ENCODE measurements around the gene KIF21A. TPM values are rescaled to one million over a fixed set of nuclear protein-coding genes. Genes with fewer than 3 reads are reported as not detected.

KIF21A gene
- total RNA-seq, 1 donor = 4.3 TPM

- Histone ChIP-seq H3K27me3 (ENCODE audit: insufficient read depth, low read length) (no peaks in the 10 kb centered on the region), H3K79me2 (ENCODE audit: insufficient read depth, low read length) (no peaks in the 10 kb centered on the region), H2AFZ (ENCODE audit: low read length) (peak overlapping the region; percentile 3), H3K27ac (ENCODE audit: low read depth, low read length) (no peak overlapping the region), H3K9me3 (ENCODE audit: low read depth, low read length) (no peaks in the 10 kb centered on the region), H3K4me1 (ENCODE audit: insufficient read depth, low read length) (no peaks in the 10 kb centered on the region), H3K4me3 (ENCODE audit: insufficient read depth, low read length) (no peak overlapping the region), H3K36me3 (ENCODE audit: insufficient read depth, low read length) (no peaks in the 10 kb centered on the region), H3K4me2 (ENCODE audit: insufficient read depth, low read length) (no peak overlapping the region), H4K20me1 (ENCODE audit: insufficient read depth, low read length) (no peaks in the 10 kb centered on the region)
- no peak for TF ChIP-seq CTCF (IDR thresholded peaks at IDR 0.05; ENCODE audit: extremely low read depth, low read depth, low read length)
- DNase-seq (ENCODE audit: insufficient read length, low spot score, missing footprints) = no peak
These were observed 70.0 kb downstream of the KIF21A start for GRCh38 chr12:39372929-39373328.

GRCh38 chr12:39372204-39372925 is 70.6 kb downstream of the KIF21A start:
- H4K20me1 ChIP-seq (ENCODE audit: insufficient read depth, low read length) = no peaks in the 10 kb centered on the region
- H3K4me1 ChIP-seq (ENCODE audit: insufficient read depth, low read length) = no peaks in the 10 kb centered on the region
- H2AFZ ChIP-seq (ENCODE audit: low read length) = no peak overlapping the region
- H3K79me2 ChIP-seq (ENCODE audit: insufficient read depth, low read length) = no peaks in the 10 kb centered on the region
- no peak for TF ChIP-seq CTCF (IDR thresholded peaks at IDR 0.05; ENCODE audit: extremely low read depth, low read depth, low read length)
- no peak overlapping the region for H3K4me2 ChIP-seq (ENCODE audit: insufficient read depth, low read length)
- H3K36me3 ChIP-seq (ENCODE audit: insufficient read depth, low read length) = no peaks in the 10 kb centered on the region
- no peaks in the 10 kb centered on the region for H3K27me3 ChIP-seq (ENCODE audit: insufficient read depth, low read length)
- no peak overlapping the region for H3K4me3 ChIP-seq (ENCODE audit: insufficient read depth, low read length)
- no peak for DNase-seq (ENCODE audit: insufficient read length, low spot score, missing footprints)
- no peaks in the 10 kb centered on the region for H3K9me3 ChIP-seq (ENCODE audit: low read depth, low read length)
- no peak overlapping the region for H3K27ac ChIP-seq (ENCODE audit: low read depth, low read length)

GRCh38 chr12:39369756-39370155 is 73.2 kb downstream of the KIF21A start:
- Histone ChIP-seq H3K4me3 (ENCODE audit: insufficient read depth, low read length) (no peak overlapping the region), H4K20me1 (ENCODE audit: insufficient read depth, low read length) (no peaks in the 10 kb centered on the region), H3K27me3 (ENCODE audit: insufficient read depth, low read length) (no peaks in the 10 kb centered on the region), H3K4me1 (ENCODE audit: insufficient read depth, low read length) (no peaks in the 10 kb centered on the region), H3K79me2 (ENCODE audit: insufficient read depth, low read length) (no peaks in the 10 kb centered on the region), H3K27ac (ENCODE audit: low read depth, low read length) (no peak overlapping the region), H2AFZ (ENCODE audit: low read length) (no peak overlapping the region), H3K9me3 (ENCODE audit: low read depth, low read length) (no peaks in the 10 kb centered on the region), H3K4me2 (ENCODE audit: insufficient read depth, low read length) (no peak overlapping the region), H3K36me3 (ENCODE audit: insufficient read depth, low read length) (no peaks in the 10 kb centered on the region)
- DNase-seq (ENCODE audit: insufficient read length, low spot score, missing footprints) = no peak
- TF ChIP-seq CTCF (IDR thresholded peaks at IDR 0.05; ENCODE audit: extremely low read depth, low read depth, low read length) = no peak

- no peak for TF ChIP-seq CTCF (IDR thresholded peaks at IDR 0.05; ENCODE audit: extremely low read depth, low read depth, low read length)
- DNase-seq (ENCODE audit: insufficient read length, low spot score, missing footprints) = no peak
- no peaks in the 10 kb centered on the region for H3K36me3 ChIP-seq (ENCODE audit: insufficient read depth, low read length)
These were observed 74.0 kb downstream of the KIF21A start for GRCh38 chr12:39368891-39369290.

More at GRCh38 chr12:39368891-39369290, 74.0 kb downstream of the KIF21A start:
- Histone ChIP-seq H3K4me1 (ENCODE audit: insufficient read depth, low read length) (no peaks in the 10 kb centered on the region), H4K20me1 (ENCODE audit: insufficient read depth, low read length) (no peaks in the 10 kb centered on the region), H3K9me3 (ENCODE audit: low read depth, low read length) (no peaks in the 10 kb centered on the region), H3K79me2 (ENCODE audit: insufficient read depth, low read length) (no peaks in the 10 kb centered on the region), H2AFZ (ENCODE audit: low read length) (no peak overlapping the region), H3K27ac (ENCODE audit: low read depth, low read length) (no peak overlapping the region), H3K4me2 (ENCODE audit: insufficient read depth, low read length) (no peak overlapping the region), H3K27me3 (ENCODE audit: insufficient read depth, low read length) (no peaks in the 10 kb centered on the region), H3K4me3 (ENCODE audit: insufficient read depth, low read length) (no peak overlapping the region)

Data from osteoblast (primary cell).